GM19239 (cell line): ENCODE measurements around the gene CD226.
A peak's percentile ranks its signal among the peaks of the same experiment; 100 is the strongest.
"Not testable (repeated sequence)": the region's sequence is repeated elsewhere in the genome, so short reads cannot be mapped to it uniquely, and the experiment has no call there.

Experiments
- DNase-seq: peaks from one replicate; pipeline ENCODE4 v3.0.0; 2011; ENCODE audit warnings: low spot score; ENCODE audit not compliant: insufficient read length
- FAIRE-seq: peaks from 2 replicates; lab custom pipeline; 2011; peaks lifted over from hg19 to GRCh38; lab: Jason Lieb, UNC

The CD226 gene

GRCh38 chr18:69879051-69879450 is 68.6 kb downstream of the CD226 start:
- DNase-seq, FAIRE-seq: not testable (repeated sequence)

GRCh38 chr18:69878213-69878933 is 69.3 kb downstream of the CD226 start:
- DNase-seq (no peak), FAIRE-seq (no peak)

- FAIRE-seq (no peak), DNase-seq (no peak)
These were observed 71.2 kb downstream of the CD226 start for GRCh38 chr18:69876490-69876889.

GRCh38 chr18:69874058-69874457 is 73.6 kb downstream of the CD226 start:
- DNase-seq (no peak), FAIRE-seq (no peak)

GRCh38 chr18:69872661-69873060 is 75.0 kb downstream of the CD226 start:
- FAIRE-seq (no peak), DNase-seq (no peak)

GRCh38 chr18:69871363-69871762 is 76.3 kb downstream of the CD226 start:
- DNase-seq (no peak), FAIRE-seq (no peak)

- no peak for DNase-seq
- FAIRE-seq: no peak
These were observed 76.9 kb downstream of the CD226 start for GRCh38 chr18:69870736-69871135.

GRCh38 chr18:69866212-69866611 is 81.5 kb downstream of the CD226 start:
- DNase-seq (no peak), FAIRE-seq (no peak)

- FAIRE-seq (no peak), DNase-seq (no peak)
These were observed 81.9 kb downstream of the CD226 start for GRCh38 chr18:69865776-69866175.

- not testable (repeated sequence) for DNase-seq
- peak; percentile 11 for FAIRE-seq
These were observed 82.9 kb downstream of the CD226 start for GRCh38 chr18:69864802-69865201.

GRCh38 chr18:69858897-69859296 is 88.8 kb downstream of the CD226 start:
- DNase-seq: no peak
- FAIRE-seq: no peak

- no peak for FAIRE-seq
- no peak for DNase-seq
These were observed 93.2 kb downstream of the CD226 start for GRCh38 chr18:69854455-69854854.

- FAIRE-seq: no peak
- DNase-seq: no peak
These were observed 94.6 kb downstream of the CD226 start for GRCh38 chr18:69853051-69853450.

- no peak for DNase-seq
- FAIRE-seq: no peak
These were observed 101.8 kb downstream of the CD226 start for GRCh38 chr18:69845593-69846506.

- no peak for DNase-seq
- FAIRE-seq: no peak
These were observed 103.0 kb downstream of the CD226 start for GRCh38 chr18:69844656-69845055.

- no peak for FAIRE-seq
These were observed 104.7 kb downstream of the CD226 start for GRCh38 chr18:69843015-69843414.

GRCh38 chr18:69841117-69841516 is 106.6 kb downstream of the CD226 start:
- FAIRE-seq: no peak
- no peak for DNase-seq

More at GRCh38 chr18:69843015-69843414, 104.7 kb downstream of the CD226 start:
- DNase-seq: no peak

- DNase-seq: no peak
- FAIRE-seq: no peak
These were observed 107.2 kb downstream of the CD226 start for GRCh38 chr18:69840445-69840844.

- FAIRE-seq (no peak), DNase-seq (no peak)
These were observed 107.7 kb downstream of the CD226 start for GRCh38 chr18:69840001-69840400.

- FAIRE-seq: no peak
- no peak for DNase-seq
These were observed 108.2 kb downstream of the CD226 start for GRCh38 chr18:69839497-69839896.
